Measurements from ENCODE around the gene GRAMD1B.

- TF ChIP-seq POLR2A (IDR thresholded peaks at IDR 0.05) (no peak), CTCF (IDR thresholded peaks at IDR 0.05) (no peak), EP300 (IDR thresholded peaks at IDR 0.05) (no peak)
Measured at GRCh38 chr11:123518496-123519054, 88.5 kb downstream of the GRAMD1B start.

Data from suprapubic skin (tissue), 3 donors.